H1 (cell line): ENCODE data around the gene HHAT. TPM values are rescaled to one million over a fixed set of nuclear protein-coding genes. Genes with fewer than 3 reads are reported as not detected.
A peak's percentile ranks its signal among the peaks of the same experiment; 100 is the strongest.

ENCODE experiments used
- CTCF ChIA-PET: fragments of 300-600 bp; sonication (Branson Sonifier 250); formaldehyde crosslinking; loops from one replicate; lab custom pipeline; 2021; ENCODE audit not compliant: partially characterized antibody; lab: Charles Lee
- POLR2A ChIA-PET: fragments of 300-600 bp; sonication (Branson Sonifier 250); formaldehyde crosslinking; loops from one replicate; lab custom pipeline; 2021; ENCODE audit warnings: inconsistent platforms; ENCODE audit not compliant: partially characterized antibody; lab: Charles Lee
- DNase-seq, 2 experiments: peaks; one replicate each; pipeline versions ENCODE4 v3.0.0 to v3.0.0-alpha.2; 2010 to 2022; ENCODE audit warnings: low spot score in 2 of 2, low read depth in 1 of 2, mixed read lengths in 1 of 2
- FAIRE-seq: peaks from 2 replicates; lab custom pipeline; 2011; peaks lifted over from hg19 to GRCh38; lab: Jason Lieb, UNC
- H2AFZ ChIP-seq: 2 replicates; pipeline ENCODE4 v1.8.1; 2012; ENCODE audit warnings: low read length, inconsistent platforms
- H2AK5ac ChIP-seq: 2 replicates; pipeline ENCODE4 v1.6.1; 2013; ENCODE audit warnings: low read depth, low read length
- H2BK120ac ChIP-seq: replicated peaks from 2 replicates; pipeline ENCODE3; 2013; ENCODE audit warnings: low read depth, low read length, inconsistent platforms
- H2BK12ac ChIP-seq: 2 replicates; pipeline ENCODE4 v1.6.1; 2013; ENCODE audit warnings: low read depth, low read length
- H2BK15ac ChIP-seq: 2 replicates; pipeline ENCODE4 v1.6.1; 2013; ENCODE audit warnings: low read length
- H2BK20ac ChIP-seq: 2 replicates; pipeline ENCODE4 v1.6.1; 2013; ENCODE audit warnings: low read length
- H2BK5ac ChIP-seq: 2 replicates; pipeline ENCODE4 v1.6.1; 2013; ENCODE audit warnings: low read depth, low read length
- H3K14ac ChIP-seq: 2 replicates; pipeline ENCODE4 v1.6.1; 2013; ENCODE audit warnings: inconsistent platforms; ENCODE audit not compliant: insufficient read length
- H3K18ac ChIP-seq: 2 replicates; pipeline ENCODE4 v1.6.1; 2013; ENCODE audit warnings: low read length; ENCODE audit errors: extremely low read depth
- H3K23ac ChIP-seq: 2 replicates; pipeline ENCODE4 v1.6.1; 2013; ENCODE audit warnings: inconsistent platforms; ENCODE audit not compliant: insufficient read length
- H3K23me2 ChIP-seq: 2 replicates; pipeline ENCODE4 v1.6.1; 2013; ENCODE audit warnings: low read depth, low read length
- H3K27ac ChIP-seq: 2 replicates; pipeline ENCODE4 v1.6.1; 2011; ENCODE audit warnings: low read depth, low read length, inconsistent platforms
- H3K27me3 ChIP-seq, 4 experiments: replicated peaks in 1 of 4; 1 replicate in 1 of 4; 2 replicates in 3 of 4; pipeline versions ENCODE4 v1.6.1 to v1.8.1; 2011 to 2013; ENCODE audit warnings: low read length in 3 of 4, mild to moderate bottlenecking in 3 of 4, inconsistent platforms in 2 of 4, mixed read lengths in 2 of 4, moderate library complexity in 1 of 4; ENCODE audit not compliant: control insufficient read depth in 3 of 4, insufficient read depth in 3 of 4; ENCODE audit errors: extremely low read depth in 1 of 4
- H3K36me3 ChIP-seq, 4 experiments: 2 replicates each; pipeline versions ENCODE4 v1.6.1 to v1.8.1; 2011 to 2013; ENCODE audit warnings: mild to moderate bottlenecking in 4 of 4, low read length in 3 of 4, moderate library complexity in 2 of 4, control low read depth in 1 of 4, inconsistent platforms in 1 of 4; ENCODE audit not compliant: insufficient read depth in 4 of 4, control insufficient read depth in 2 of 4
- H3K4ac ChIP-seq: replicated peaks from 2 replicates; pipeline ENCODE3; 2013; ENCODE audit warnings: low read length, low read depth, mixed read lengths, inconsistent platforms; ENCODE audit not compliant: insufficient read length
- H3K4me1 ChIP-seq, 4 experiments: replicated peaks in 1 of 4; 1 replicate in 1 of 4; 2 replicates in 3 of 4; pipeline versions ENCODE4 v1.6.1 to v1.8.1; 2011 to 2013; ENCODE audit warnings: low read length in 3 of 4, inconsistent platforms in 2 of 4, mixed read lengths in 1 of 4; ENCODE audit not compliant: insufficient read depth in 4 of 4, control insufficient read depth in 3 of 4
- H3K4me2 ChIP-seq, 2 experiments: 2 replicates each; pipeline versions ENCODE4 v1.6.1 to v1.8.1; 2011 to 2013; ENCODE audit warnings: low read depth in 2 of 2, low read length in 2 of 2, control low read depth in 1 of 2, inconsistent platforms in 1 of 2, mild to moderate bottlenecking in 1 of 2; ENCODE audit not compliant: insufficient read depth in 1 of 2
- H3K4me3 ChIP-seq, 4 experiments: fragments of 200-600, 300-600 bp in 1 of 4; sonication (generic), shearing (Covaris generic), sonication (Bioruptor Twin) in 1 of 4; 2 replicates each; pipeline versions ENCODE4 v1.5.1 to v1.8.1; 2011 to 2016; ENCODE audit warnings: low read length in 4 of 4, low read depth in 3 of 4, control low read depth in 2 of 4, inconsistent platforms in 2 of 4, mild to moderate bottlenecking in 2 of 4, mixed read lengths in 1 of 4, moderate library complexity in 1 of 4; ENCODE audit not compliant: insufficient read depth in 2 of 4; ENCODE audit errors: extremely low read depth in 1 of 4
- H3K56ac ChIP-seq: replicated peaks from 2 replicates; pipeline ENCODE3; 2013; ENCODE audit warnings: low read depth, mild to moderate bottlenecking, mixed read lengths, low read length, inconsistent platforms; ENCODE audit not compliant: insufficient read length
- H3K79me1 ChIP-seq: 2 replicates; pipeline ENCODE4 v1.6.1; 2013; ENCODE audit warnings: low read depth, low read length, control low read depth
- H3K79me2 ChIP-seq, 2 experiments: 2 replicates each; pipeline versions ENCODE4 v1.6.1 to v1.8.1; 2012 to 2013; ENCODE audit warnings: low read length in 2 of 2, mild to moderate bottlenecking in 2 of 2, inconsistent platforms in 1 of 2; ENCODE audit not compliant: insufficient read depth in 2 of 2, control insufficient read depth in 1 of 2
- H3K9ac ChIP-seq, 4 experiments: replicated peaks in 1 of 4; 1 replicate in 1 of 4; 2 replicates in 3 of 4; pipeline versions ENCODE4 v1.6.1 to v1.8.1; 2011 to 2013; ENCODE audit warnings: low read depth in 3 of 4, low read length in 3 of 4, control low read depth in 2 of 4, mild to moderate bottlenecking in 2 of 4, moderate library complexity in 2 of 4, inconsistent platforms in 1 of 4; ENCODE audit errors: extremely low read depth in 1 of 4
- H3K9me3 ChIP-seq, 2 experiments: 2 replicates each; pipeline versions ENCODE4 v1.6.1 to v1.8.1; 2012 to 2013; ENCODE audit warnings: mild to moderate bottlenecking in 2 of 2, moderate library complexity in 2 of 2, control low read depth in 1 of 2, inconsistent platforms in 1 of 2, low read depth in 1 of 2, low read length in 1 of 2, mixed read lengths in 1 of 2; ENCODE audit not compliant: insufficient read depth in 2 of 2
- H4K20me1 ChIP-seq, 2 experiments: replicated peaks in 1 of 2; 2 replicates each; pipeline versions ENCODE3 to v1.8.1; 2011 to 2013; ENCODE audit warnings: inconsistent platforms in 2 of 2, low read length in 2 of 2, mild to moderate bottlenecking in 1 of 2; ENCODE audit not compliant: insufficient read depth in 2 of 2, control insufficient read depth in 1 of 2
- H4K5ac ChIP-seq: 2 replicates; pipeline ENCODE4 v1.6.1; 2013; ENCODE audit warnings: low read length, low read depth, mixed read lengths, inconsistent platforms; ENCODE audit not compliant: insufficient read length
- H4K8ac ChIP-seq: 2 replicates; pipeline ENCODE4 v1.8.0; 2013; ENCODE audit warnings: mild to moderate bottlenecking, moderate library complexity, low read length, inconsistent platforms; ENCODE audit not compliant: insufficient read depth; ENCODE audit errors: extremely low read depth
- H4K91ac ChIP-seq: replicated peaks from 2 replicates; pipeline ENCODE3; 2013; ENCODE audit warnings: low read length, mixed read lengths, inconsistent platforms; ENCODE audit not compliant: insufficient read length
- WGBS, 2 experiments: shearing (Covaris generic) in 1 of 2; methylation state at CpG; one replicate each; pipeline versions ENCODE4 v1.1.6 to v1.1.7; 2013 to 2015; ENCODE audit warnings: low lambda C conversion rate in 2 of 2, mixed read lengths in 2 of 2, inconsistent platforms in 1 of 2, low coverage in 1 of 2, missing lambda C conversion rate in 1 of 2; ENCODE audit not compliant: insufficient replicate concordance in 2 of 2, insufficient coverage in 1 of 2, insufficient read length in 1 of 2; ENCODE audit errors: extremely low coverage in 1 of 2, missing lambda C conversion rate in 1 of 2; 5-methylcytosine and 5-hydroxymethylcytosine counted together
- polyA plus RNA-seq, 7 experiments: library from polyadenylated mRNA; depleted of rRNA in 3 of 7; stranded (reverse) in 5 of 7; unstranded in 2 of 7; fragments of >200 nt in 5 of 7; fragments of 200-250 nt in 2 of 7; gene quantifications; 1 replicate in 5 of 7; 2 replicates in 1 of 7; 4 replicates in 1 of 7; pipeline versions ENCODE4 v1.2.1 to v1.2.3, GENCODE V29; 2011 to 2013; ENCODE audit warnings: missing spikeins in 2 of 7, mixed read lengths in 2 of 7
- total RNA-seq: library from RNA; stranded (reverse); fragmentation: NEBNext Ultra II Directional; extraction: Animal tissue kit (Norgen Biotek cat#: 25700); gene quantifications from 2 replicates; pipeline ENCODE4 v1.2.1, GENCODE V29; 2021

The HHAT gene
- total and polyA plus RNA-seq, 2 of the 8 experiments (the other 6 are each of a cell fraction or from before 2014, with no cell fraction given), result 0.15 to 0.51 TPM

DNA sequence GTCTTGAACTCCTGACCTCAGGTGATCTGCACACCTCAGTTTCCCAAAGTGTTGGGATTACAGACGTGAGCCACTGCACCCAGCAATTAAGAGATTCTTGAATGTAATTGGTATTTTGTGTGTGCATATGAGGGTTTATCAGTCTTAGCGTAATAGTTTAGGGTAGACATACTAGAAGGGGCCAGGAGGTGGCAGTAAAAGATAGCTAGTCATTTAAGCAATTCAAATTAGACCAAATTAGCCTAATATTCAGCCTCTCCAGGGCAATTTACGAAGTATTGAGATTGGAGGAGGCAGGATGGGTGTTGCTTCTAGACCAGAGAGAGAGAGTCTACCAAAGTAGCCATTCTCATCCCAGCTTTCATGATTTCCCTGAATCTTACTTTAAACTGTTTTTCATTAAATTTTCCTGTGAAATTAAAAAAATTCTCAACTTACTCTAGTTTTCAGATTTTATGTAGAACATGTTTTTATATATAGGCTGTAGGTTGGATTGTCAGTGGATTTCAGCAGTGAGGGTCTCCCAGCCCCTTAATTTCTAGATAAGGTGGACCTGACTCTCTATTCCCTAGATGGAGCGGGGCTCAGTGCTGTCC is 119.7 kb downstream of the HHAT start:
- H4K20me1 ChIP-seq, result no peaks in the 10 kb centered on the region
- H3K23me2 ChIP-seq, result no peaks in the 10 kb centered on the region
- no peaks in the 10 kb centered on the region; a peak in 1 of 7 replicates for H3K27me3 ChIP-seq
- DNase-seq (no peak), FAIRE-seq (peak; percentile 82)
- no peak overlapping the region for H3K4ac ChIP-seq
- no peak overlapping the region for H3K27ac ChIP-seq
- H3K9ac ChIP-seq, result no peak overlapping the region
- ChIA-PET POLR2A (interaction anchor here (2.0 to 2.3 kb wide), 2 partner anchors 74 to 686 kb away, joined by 6 to 13 read pairs; partner anchors contain the start of gene KCNH1), CTCF (interaction anchor here (0.6 to 7.4 kb wide), 46 partner anchors 8 to 1599 kb away, joined by 3 to 86 read pairs (median 5); partner anchors contain the start of gene KCNH1)
- H3K4me1 ChIP-seq, result peaks cover 0 to 5% (median 0%) of the 10 kb centered on the region in 4 experiments; a peak in 1 of 7 replicates
- 54% methylated on average over 4 of the region's 4 CpGs; no CpG with 5 or more reads in 1 of the 2 experiments for WGBS, 2 experiments
- H3K9me3 ChIP-seq, result no peaks in the 10 kb centered on the region
- no peak overlapping the region for H4K91ac ChIP-seq
- H3K14ac ChIP-seq, result no peak overlapping the region
- H2BK5ac ChIP-seq, result no peak overlapping the region
- H3K23ac ChIP-seq, result no peak overlapping the region
- no peaks in the 10 kb centered on the region for H3K36me3 ChIP-seq
- H3K4me3 ChIP-seq, result no peak overlapping the region
- H2BK15ac ChIP-seq, result no peak overlapping the region
- no peak overlapping the region for H2BK20ac ChIP-seq
- H4K8ac ChIP-seq, result no peak overlapping the region
- H2AFZ ChIP-seq, result no peak overlapping the region
- no peak overlapping the region for H3K4me2 ChIP-seq
- no peaks in the 10 kb centered on the region for H3K79me2 ChIP-seq
- H3K18ac ChIP-seq, result no peak overlapping the region
- H2BK12ac ChIP-seq, result no peak overlapping the region
- no peaks in the 10 kb centered on the region for H3K79me1 ChIP-seq
- H2BK120ac ChIP-seq, result no peak overlapping the region
- H3K56ac ChIP-seq, result no peak overlapping the region
- H2AK5ac ChIP-seq, result no peak overlapping the region
- H4K5ac ChIP-seq, result no peak overlapping the region
